IPS-11a (cell line): ENCODE data around the gene FLG.
"Not testable (repeated sequence)": the region's sequence is repeated elsewhere in the genome, so short reads cannot be mapped to it uniquely, and the experiment has no call there.

Experiments used
- H3K4me3 ChIP-seq: one replicate; pipeline ENCODE4 v1.5.1; 2013; ENCODE audit warnings: low read depth, low read length, control low read depth

The FLG gene

GRCh38 chr1:152325111-152325510 lies at the start of gene FLG:
Gene FLG (minus strand): TSS chr1:152325239. CDS start chr1:152315456, 9,783 bp downstream.
- H3K4me3 ChIP-seq = no peak within 1 kb of the TSS

GRCh38 chr1:152374451-152374850 lies 49.4 kb upstream of the FLG start:
- no peak overlapping the region for H3K4me3 ChIP-seq

- H3K4me3 ChIP-seq = no peak overlapping the region
Measured at GRCh38 chr1:152372672-152373071, 47.6 kb upstream of the FLG start.

- H3K4me3 ChIP-seq = no peak overlapping the region
Measured at GRCh38 chr1:152367436-152367835, 42.4 kb upstream of the FLG start.

- H3K4me3 ChIP-seq = no peak within 1 kb of the TSS
Measured at GRCh38 chr1:152359906-152360305, 34.9 kb upstream of the FLG start, which contains the start of gene FLG2. Gene FLG2 (minus strand): TSS chr1:152360006. CDS start chr1:152358884, 1,122 bp downstream.

- no peak overlapping the region for H3K4me3 ChIP-seq
Measured at GRCh38 chr1:152356736-152357135, 31.7 kb upstream of the FLG start.

- H3K4me3 ChIP-seq = no peak overlapping the region
Measured at GRCh38 chr1:152349611-152350010, 24.6 kb upstream of the FLG start.

- H3K4me3 ChIP-seq = no peak overlapping the region
Measured at GRCh38 chr1:152348447-152348846, 23.4 kb upstream of the FLG start.

GRCh38 chr1:152347116-152347728 lies 22.2 kb upstream of the FLG start:
- no peak overlapping the region for H3K4me3 ChIP-seq

- no peak overlapping the region for H3K4me3 ChIP-seq
Measured at GRCh38 chr1:152344438-152344837, 19.4 kb upstream of the FLG start.

- no peak overlapping the region for H3K4me3 ChIP-seq
Measured at GRCh38 chr1:152343006-152343405, 18.0 kb upstream of the FLG start.

- no peak overlapping the region for H3K4me3 ChIP-seq
Measured at GRCh38 chr1:152335399-152335798, 10.4 kb upstream of the FLG start.

- H3K4me3 ChIP-seq = no peak overlapping the region
Measured at GRCh38 chr1:152328801-152329391, 3.9 kb upstream of the FLG start.

GRCh38 chr1:152313970-152314369 lies 11.1 kb downstream of the FLG start:
- no peak overlapping the region for H3K4me3 ChIP-seq

GRCh38 chr1:152313319-152313801 lies 11.7 kb downstream of the FLG start:
- no peak overlapping the region for H3K4me3 ChIP-seq

GRCh38 chr1:152312169-152312568 lies 12.9 kb downstream of the FLG start:
- H3K4me3 ChIP-seq = not testable (repeated sequence)

GRCh38 chr1:152309955-152310354 lies 15.1 kb downstream of the FLG start:
- H3K4me3 ChIP-seq = no peak overlapping the region

- H3K4me3 ChIP-seq = not testable (repeated sequence)
Measured at GRCh38 chr1:152309320-152309901, 15.6 kb downstream of the FLG start.

GRCh38 chr1:152308758-152309157 lies 16.3 kb downstream of the FLG start:
- H3K4me3 ChIP-seq = not testable (repeated sequence)

- not testable (repeated sequence) for H3K4me3 ChIP-seq
Measured at GRCh38 chr1:152307970-152308369, 17.1 kb downstream of the FLG start.

- H3K4me3 ChIP-seq = not testable (repeated sequence)
Measured at GRCh38 chr1:152306123-152306522, 18.9 kb downstream of the FLG start.

- not testable (repeated sequence) for H3K4me3 ChIP-seq
Measured at GRCh38 chr1:152304773-152305172, 20.3 kb downstream of the FLG start.
